Ishikawa (cell line): ENCODE results near the gene BTN3A1.

ENCODE experiments used
- CEBPB ChIP-seq: IDR thresholded peaks from 2 replicates; pipeline ENCODE4 v1.6.1; 2012
- CREB1 ChIP-seq: IDR thresholded peaks from 2 replicates; pipeline ENCODE4 v1.6.1; 2012; ENCODE audit warnings: low read depth
- EGR1 ChIP-seq: IDR thresholded peaks from 2 replicates; pipeline ENCODE4 v1.6.1; 2012
- EP300 ChIP-seq: IDR thresholded peaks from 2 replicates; pipeline ENCODE4 v1.6.1; 2012; ENCODE audit warnings: borderline replicate concordance
- FOXM1 ChIP-seq: IDR thresholded peaks from 2 replicates; pipeline ENCODE4 v1.6.1; 2012; ENCODE audit warnings: low read depth, borderline replicate concordance
- MAX ChIP-seq: IDR thresholded peaks from 2 replicates; pipeline ENCODE4 v1.6.1; 2012
- NFIC ChIP-seq: IDR thresholded peaks from 2 replicates; pipeline ENCODE4 v1.6.1; 2012
- RAD21 ChIP-seq: IDR thresholded peaks from 2 replicates; pipeline ENCODE4 v1.6.1; 2012; ENCODE audit warnings: low read depth
- REST ChIP-seq: IDR thresholded peaks from 2 replicates; pipeline ENCODE4 v1.6.1; 2012; ENCODE audit warnings: low read depth, mild to moderate bottlenecking
- TAF1 ChIP-seq: IDR thresholded peaks from 2 replicates; pipeline ENCODE4 v1.6.1; 2012; ENCODE audit warnings: low read depth, mild to moderate bottlenecking
- TCF12 ChIP-seq: IDR thresholded peaks from 2 replicates; pipeline ENCODE4 v1.6.1; 2012; ENCODE audit warnings: low read depth
- TEAD4 ChIP-seq: IDR thresholded peaks from 2 replicates; pipeline ENCODE4 v1.6.1; 2012
- USF1 ChIP-seq: IDR thresholded peaks from 2 replicates; pipeline ENCODE4 v1.6.1; 2012
- YY1 ChIP-seq: IDR thresholded peaks from 2 replicates; pipeline ENCODE4 v1.6.1; 2012; ENCODE audit warnings: low read depth
- ZBTB7A ChIP-seq: IDR thresholded peaks from 2 replicates; pipeline ENCODE4 v1.6.1; 2012; ENCODE audit warnings: low read depth

The BTN3A1 gene

GRCh38 chr6:26438000-26438399, 35.9 kb downstream of the BTN3A1 start:
- TF ChIP-seq CREB1 (no peak), TEAD4 (no peak), EGR1 (no peak), REST (no peak), EP300 (no peak), TCF12 (no peak), TAF1 (no peak), USF1 (no peak), MAX (no peak), NFIC (no peak)

GRCh38 chr6:26439151-26440125, 37.4 kb downstream of the BTN3A1 start:
- TF ChIP-seq TEAD4 (no peak), EP300 (no peak), MAX (no peak), TCF12 (no peak), YY1 (no peak), TAF1 (no peak), ZBTB7A (no peak), USF1 (no peak)

- TF ChIP-seq RAD21 (no peak), EP300 (no peak), USF1 (no peak), CEBPB (no peak), YY1 (no peak), TCF12 (no peak), TAF1 (no peak), MAX (no peak), FOXM1 (no peak), TEAD4 (no peak), NFIC (no peak)
Measured at GRCh38 chr6:26440977-26441358, 38.9 kb downstream of the BTN3A1 start.

- TF ChIP-seq EP300 (no peak), REST (no peak), TEAD4 (no peak), EGR1 (no peak), FOXM1 (no peak), CEBPB (no peak), USF1 (no peak), ZBTB7A (no peak), MAX (no peak), TAF1 (no peak), RAD21 (no peak), NFIC (no peak), CREB1 (no peak)
Measured at GRCh38 chr6:26441977-26442376, 39.9 kb downstream of the BTN3A1 start.
